ENCODE measurements around the gene CDC42SE2.
"Not testable (repeated sequence)": the region's sequence is repeated elsewhere in the genome, so short reads cannot be mapped to it uniquely, and the experiment has no call there.

Gene CDC42SE2

DNA sequence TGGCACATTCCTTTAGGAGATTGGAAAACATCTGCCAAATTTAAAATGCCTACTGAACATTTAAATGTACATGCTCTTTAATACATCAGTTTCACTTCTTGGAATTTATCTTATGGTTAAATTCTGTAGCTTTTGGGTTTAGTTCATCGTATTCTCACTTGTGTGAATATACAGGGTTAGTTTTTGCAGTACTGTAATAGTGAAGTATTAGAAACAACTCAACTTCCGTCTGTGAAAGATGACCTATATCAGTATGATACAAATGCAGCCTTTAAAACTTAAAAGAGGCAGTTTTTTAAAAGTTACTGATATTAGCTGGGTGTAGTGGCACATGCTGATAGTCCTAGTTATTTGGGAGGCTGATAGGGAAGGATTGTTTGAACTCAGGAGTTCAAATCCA is 57.2 kb downstream of the CDC42SE2 start:
- DNase-seq = peak in 1 of 5 experiments; percentile 29

GRCh38 chr5:131322926-131323325 is 59.1 kb downstream of the CDC42SE2 start:
- no peak for DNase-seq

DNA sequence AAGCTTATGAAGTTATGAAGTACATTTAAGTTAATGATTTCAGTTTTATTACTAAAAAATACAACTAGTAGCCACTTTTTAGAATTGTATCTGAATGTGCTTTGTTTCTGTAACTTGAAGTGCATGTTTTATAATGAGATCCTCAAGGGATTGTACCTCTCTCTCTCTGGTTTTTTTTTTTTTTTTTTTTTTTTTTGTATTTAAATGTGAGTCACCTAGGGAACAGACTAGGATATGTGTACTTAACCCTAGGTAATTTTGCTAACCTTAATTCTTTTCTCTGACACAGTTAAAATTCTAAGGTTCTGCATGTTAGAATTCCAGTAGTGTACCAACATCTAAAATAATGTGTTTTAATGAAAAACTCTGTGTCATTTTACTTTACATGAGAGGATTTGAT is 59.5 kb downstream of the CDC42SE2 start:
- no peak for DNase-seq

- no peak for DNase-seq
These were observed 60.5 kb downstream of the CDC42SE2 start for GRCh38 chr5:131324303-131324702.

GRCh38 chr5:131328536-131329285 is 64.9 kb downstream of the CDC42SE2 start:
- no peak for DNase-seq

- no peak for DNase-seq
These were observed 65.4 kb downstream of the CDC42SE2 start for GRCh38 chr5:131329286-131329560.

- no peak for DNase-seq
These were observed 66.2 kb downstream of the CDC42SE2 start for GRCh38 chr5:131330031-131330430.

GRCh38 chr5:131335756-131336155 is 71.9 kb downstream of the CDC42SE2 start:
- DNase-seq = not testable (repeated sequence)

- DNase-seq = peak in 3 of 5 experiments; percentile 36 to 53 (median 50)
These were observed 72.9 kb downstream of the CDC42SE2 start for GRCh38 chr5:131336801-131337200.

GRCh38 chr5:131337240-131338050 is 73.6 kb downstream of the CDC42SE2 start:
- DNase-seq = peak in 3 of 5 experiments; percentile 36 to 64 (median 57)

GRCh38 chr5:131338051-131338453 is 74.2 kb downstream of the CDC42SE2 start:
- DNase-seq = no peak

GRCh38 chr5:131344288-131344687 is 80.4 kb downstream of the CDC42SE2 start:
- not testable (repeated sequence) for DNase-seq

DNA sequence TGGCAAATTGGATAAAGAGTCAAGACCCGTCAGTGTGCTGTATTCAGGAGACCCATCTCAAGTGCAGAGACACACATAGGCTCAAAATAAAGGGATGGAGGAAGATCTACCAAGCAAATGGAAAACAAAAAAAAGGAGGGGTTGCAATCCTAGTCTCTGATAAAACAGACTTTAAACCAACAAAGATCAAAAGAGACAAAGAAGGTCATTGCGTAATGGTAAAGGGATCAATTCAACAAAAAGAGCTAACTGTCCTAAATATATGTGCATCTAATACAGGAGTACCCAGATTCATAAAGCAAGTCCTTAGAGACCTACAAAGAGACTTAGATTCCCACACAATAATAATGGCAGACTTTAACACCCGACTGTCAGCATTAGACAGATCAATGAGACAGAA is 82.4 kb downstream of the CDC42SE2 start:
- not testable (repeated sequence) for DNase-seq

DNA sequence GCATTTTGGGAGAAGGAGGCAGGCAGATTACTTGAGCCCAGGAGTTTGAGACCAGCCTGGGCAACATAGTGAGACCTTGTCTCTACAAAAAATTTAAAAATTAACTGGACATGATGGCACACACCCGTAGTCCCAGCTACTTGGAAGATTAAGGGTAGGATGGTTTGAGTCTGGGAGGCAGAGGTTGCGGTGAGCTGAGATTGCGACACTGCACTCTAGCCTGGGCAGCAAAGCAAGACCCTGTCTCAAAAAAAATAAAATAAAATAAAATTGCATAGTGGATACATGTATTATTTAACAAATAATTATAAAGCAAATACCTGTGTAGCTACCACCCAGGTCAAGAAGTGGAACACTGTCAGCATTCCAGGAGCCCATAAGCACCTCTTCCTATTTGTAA is 90.1 kb downstream of the CDC42SE2 start:
- no peak for DNase-seq

DNA sequence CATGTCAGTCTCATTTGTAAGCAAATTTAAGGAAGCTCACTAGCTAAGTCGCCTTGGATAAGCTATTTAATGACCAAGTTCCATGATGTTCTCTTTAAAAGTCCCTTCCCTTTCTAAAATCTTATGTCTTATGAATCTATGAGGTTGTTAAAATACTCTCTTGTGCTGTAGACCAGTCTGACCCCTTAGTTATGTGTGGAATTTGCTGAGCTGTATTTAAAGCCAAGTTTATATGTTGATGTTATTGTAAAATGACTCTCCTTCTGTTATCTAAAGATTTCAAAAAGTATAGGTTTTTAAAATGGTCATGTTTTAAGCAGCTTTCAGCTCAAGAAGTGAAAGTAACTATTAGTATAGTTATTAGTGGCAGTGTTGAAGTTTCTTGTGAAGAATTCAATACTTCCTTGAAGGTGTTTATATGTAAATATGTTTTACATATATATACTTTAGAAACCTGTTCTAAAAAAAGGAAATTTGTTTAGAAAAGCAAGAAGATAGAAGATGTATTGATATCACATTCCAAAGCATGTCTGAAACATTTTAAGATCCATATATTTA is 92.2 kb downstream of the CDC42SE2 start:
- no peak for DNase-seq

GRCh38 chr5:131356619-131357018 is 92.8 kb downstream of the CDC42SE2 start:
- DNase-seq = no peak

DNA sequence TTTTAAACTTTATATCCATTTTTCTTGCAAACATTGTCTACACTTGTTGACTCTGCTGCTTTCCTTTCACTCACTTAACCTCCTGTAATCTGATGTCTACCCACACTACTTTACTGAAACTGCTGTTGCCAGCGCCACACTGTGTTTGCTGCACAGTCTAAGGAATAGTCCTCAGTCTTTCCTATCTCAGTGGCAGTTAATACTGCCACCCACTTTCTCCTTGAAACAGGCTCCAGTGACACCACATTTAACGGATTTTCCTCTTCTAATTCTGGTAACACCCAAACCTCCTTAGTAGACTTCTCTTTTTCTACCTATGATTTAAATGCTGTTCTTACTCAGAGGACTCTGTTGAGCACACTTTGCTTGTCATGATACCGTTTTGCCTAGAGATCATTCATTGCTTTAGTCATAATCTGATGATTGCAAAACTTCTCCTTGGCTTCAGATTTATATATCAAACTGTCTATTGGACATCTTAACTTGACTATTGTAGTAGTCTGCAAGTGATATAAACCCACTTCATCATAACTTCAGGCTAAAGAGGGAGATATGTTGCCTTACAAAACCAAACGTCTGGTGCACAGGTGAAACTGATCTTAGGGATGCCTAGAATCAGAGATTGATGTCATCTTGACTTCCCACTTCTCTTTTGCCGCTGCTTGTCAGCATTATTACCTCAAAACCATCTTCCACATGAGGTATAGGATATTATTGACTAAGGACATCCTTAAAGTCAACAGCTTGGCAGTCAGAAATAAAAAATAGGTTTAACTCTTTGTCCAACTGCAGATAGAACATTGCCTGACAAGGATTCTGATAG is 94.1 kb downstream of the CDC42SE2 start:
- peak in 1 of 5 experiments; percentile 67 for DNase-seq

- no peak for DNase-seq
These were observed 97.9 kb downstream of the CDC42SE2 start for GRCh38 chr5:131361677-131362315.

- no peak for DNase-seq
These were observed 100.1 kb downstream of the CDC42SE2 start for GRCh38 chr5:131363811-131364506.

GRCh38 chr5:131364507-131365050 is 100.7 kb downstream of the CDC42SE2 start:
- DNase-seq = peak in 1 of 5 experiments; percentile 76

DNA sequence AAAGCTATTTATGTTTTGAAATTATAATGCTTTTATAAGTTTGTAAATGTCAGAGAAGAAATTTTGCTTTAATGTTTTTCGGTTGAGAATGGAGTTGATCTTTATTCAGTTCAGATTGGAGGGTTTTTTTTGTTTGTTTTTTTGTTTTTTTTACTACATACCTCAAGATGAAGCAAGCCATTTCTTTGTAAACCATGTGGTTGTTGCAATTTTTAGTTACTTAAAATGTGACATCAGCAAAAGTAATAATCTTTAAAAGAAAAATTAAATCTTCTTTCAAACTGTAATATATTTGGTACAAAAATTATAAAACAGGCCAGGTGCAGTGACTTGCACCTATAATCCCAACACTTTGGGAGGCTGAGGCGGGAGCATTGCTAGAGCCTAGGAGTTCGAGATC is 102.6 kb downstream of the CDC42SE2 start:
- no peak for DNase-seq
